Mesothelial cell of epicardium (in vitro differentiated cells): ENCODE data around the gene FERMT1. TPM values are rescaled to one million over a fixed set of nuclear protein-coding genes. Genes with fewer than 3 reads are reported as not detected.

Experiments
- DNase-seq, 2 experiments: peaks; one replicate each; pipeline ENCODE4 v3.0.0; 2021; ENCODE audit warnings: low spot score in 2 of 2; ENCODE audit not compliant: unreplicated experiment in 2 of 2
- H3K27ac Mint-ChIP-seq: 2 replicates; pipeline ENCODE4 v1.8.0; 2021; ENCODE audit warnings: mixed read lengths
- H3K27me3 Mint-ChIP-seq: 2 replicates; pipeline ENCODE4 v1.8.0; 2021; ENCODE audit warnings: low read depth, mixed read lengths
- H3K36me3 Mint-ChIP-seq: 2 replicates; pipeline ENCODE4 v1.8.0; 2021; ENCODE audit warnings: mixed read lengths
- H3K4me1 Mint-ChIP-seq: 2 replicates; pipeline ENCODE4 v1.8.0; 2021; ENCODE audit warnings: mixed read lengths
- H3K4me3 Mint-ChIP-seq: 2 replicates; pipeline ENCODE4 v1.8.0; 2021; ENCODE audit warnings: mild to moderate bottlenecking, moderate library complexity, mixed read lengths
- H3K9me3 Mint-ChIP-seq: 2 replicates; pipeline ENCODE4 v1.8.0; 2021; ENCODE audit warnings: mixed read lengths
- CTCF ChIP-seq: fragments of 200-600 bp; sonication (generic); IDR thresholded peaks from one replicate; pipeline ENCODE4 v1.5.0; 2021; ENCODE audit warnings: antibody characterized with exemption; ENCODE audit not compliant: unreplicated experiment
- total RNA-seq: library from RNA; stranded (reverse); gene quantifications from 3 replicates; pipeline ENCODE4 v1.2.1, GENCODE V29; 2021

Gene FERMT1
- total RNA-seq, 1 donor from 2014 or later = 21.9 TPM

GRCh38 chr20:6091661-6092060 is 31.2 kb downstream of the FERMT1 start:
- Mint-ChIP-seq H3K27me3 (no peaks in the 10 kb centered on the region), H3K4me1 (no peaks in the 10 kb centered on the region), H3K4me3 (no peak overlapping the region), H3K9me3 (no peaks in the 10 kb centered on the region), H3K36me3 (peaks cover 32% of the 10 kb centered on the region), H3K27ac (no peak overlapping the region)
- no peak for TF ChIP-seq CTCF
- DNase-seq = no peak

GRCh38 chr20:6086868-6087267 is 36.0 kb downstream of the FERMT1 start:
- H3K27ac Mint-ChIP-seq = no peak overlapping the region
- H3K9me3 Mint-ChIP-seq = no peaks in the 10 kb centered on the region
- no peaks in the 10 kb centered on the region for H3K4me1 Mint-ChIP-seq
- no peak for TF ChIP-seq CTCF
- DNase-seq = no peak
- no peak overlapping the region for H3K4me3 Mint-ChIP-seq
- no peaks in the 10 kb centered on the region for H3K27me3 Mint-ChIP-seq
- H3K36me3 Mint-ChIP-seq = peaks cover 52% of the 10 kb centered on the region

- Mint-ChIP-seq H3K9me3 (no peaks in the 10 kb centered on the region), H3K4me3 (no peak overlapping the region), H3K4me1 (no peaks in the 10 kb centered on the region), H3K36me3 (peaks cover 52% of the 10 kb centered on the region), H3K27me3 (no peaks in the 10 kb centered on the region), H3K27ac (no peak overlapping the region)
- no peak for DNase-seq
- no peak for TF ChIP-seq CTCF
Observed at GRCh38 chr20:6083926-6084325, 38.9 kb downstream of the FERMT1 start.

- DNase-seq = no peak
- H3K27me3 Mint-ChIP-seq = no peaks in the 10 kb centered on the region
- H3K27ac Mint-ChIP-seq = no peak overlapping the region
- H3K4me3 Mint-ChIP-seq = no peak overlapping the region
- H3K36me3 Mint-ChIP-seq = peaks cover 34% of the 10 kb centered on the region
- TF ChIP-seq CTCF = no peak
- H3K9me3 Mint-ChIP-seq = no peaks in the 10 kb centered on the region
- H3K4me1 Mint-ChIP-seq = no peaks in the 10 kb centered on the region
Observed at GRCh38 chr20:6081236-6081635, 41.6 kb downstream of the FERMT1 start.

GRCh38 chr20:6079016-6079415 is 43.8 kb downstream of the FERMT1 start:
- H3K27me3 Mint-ChIP-seq = no peaks in the 10 kb centered on the region
- peaks cover 14% of the 10 kb centered on the region for H3K4me1 Mint-ChIP-seq
- no peak for TF ChIP-seq CTCF
- H3K9me3 Mint-ChIP-seq = no peaks in the 10 kb centered on the region
- no peak overlapping the region for H3K4me3 Mint-ChIP-seq
- no peak for DNase-seq
- H3K27ac Mint-ChIP-seq = no peak overlapping the region
- H3K36me3 Mint-ChIP-seq = peaks cover 19% of the 10 kb centered on the region
